ENCODE measurements around the gene HSD17B3.
"Not testable (repeated sequence)": the region's sequence is repeated elsewhere in the genome, so short reads cannot be mapped to it uniquely, and the experiment has no call there.

The HSD17B3 gene

DNA sequence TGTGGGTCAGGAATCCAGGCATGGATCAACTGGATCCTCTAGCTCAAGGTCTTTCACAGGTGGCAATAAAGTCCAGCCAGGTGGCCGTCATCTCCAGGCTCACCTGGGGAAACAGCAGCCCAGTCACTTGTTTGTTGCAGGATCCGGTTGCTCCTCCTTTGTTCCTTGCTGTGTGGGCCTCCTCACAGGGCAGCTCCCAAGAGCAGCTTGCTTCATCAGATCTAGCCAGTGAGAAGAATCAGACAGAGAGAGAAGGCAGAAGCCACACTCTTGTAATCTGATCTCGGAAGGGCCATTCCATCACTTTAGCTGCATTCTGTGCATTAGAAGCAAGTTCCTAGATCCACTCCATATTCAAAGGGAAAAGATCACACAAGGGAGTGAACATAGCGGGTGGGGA is 3.2 kb upstream of the HSD17B3 start:
- FAIRE-seq = no peak

DNA sequence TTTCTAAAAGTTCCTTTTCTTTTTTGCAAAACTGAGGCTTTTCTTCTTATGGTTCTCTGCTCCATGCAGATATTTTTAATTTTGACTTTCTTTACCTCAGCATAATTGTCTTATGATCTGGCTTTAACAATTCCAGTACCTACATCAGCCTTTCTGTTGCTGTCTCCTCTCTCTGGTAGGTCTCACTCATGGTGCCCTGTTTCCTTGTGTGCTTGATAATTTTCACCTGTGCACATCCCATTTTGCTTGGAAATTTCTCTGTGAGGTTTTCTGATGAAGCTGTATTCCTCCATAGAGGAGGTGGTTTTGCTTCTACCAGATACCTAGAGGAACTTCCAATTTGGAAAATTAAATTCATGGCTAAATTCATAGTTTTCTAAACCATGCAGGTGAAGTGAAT is 2.3 kb upstream of the HSD17B3 start:
- FAIRE-seq = no peak

DNA sequence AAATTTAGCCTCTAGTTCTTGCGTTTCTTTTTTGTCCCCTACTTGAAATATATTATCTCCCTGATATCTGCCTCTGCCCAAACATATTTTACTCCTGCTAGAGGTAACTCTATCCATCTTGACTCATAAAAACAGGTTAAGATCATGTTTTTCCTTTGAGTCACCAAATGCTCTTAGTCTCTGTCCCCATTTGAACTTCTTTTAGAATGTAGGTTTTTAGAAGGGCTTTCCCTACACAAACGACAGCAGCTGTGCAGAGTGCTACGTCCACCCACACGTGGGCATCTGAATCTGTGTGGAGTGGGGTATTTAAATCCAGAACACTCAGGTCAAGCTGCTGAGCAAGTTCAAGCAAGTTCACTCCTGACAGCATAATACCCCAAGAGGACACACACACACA is 2.2 kb downstream of the HSD17B3 start:
- no peak for FAIRE-seq

DNA sequence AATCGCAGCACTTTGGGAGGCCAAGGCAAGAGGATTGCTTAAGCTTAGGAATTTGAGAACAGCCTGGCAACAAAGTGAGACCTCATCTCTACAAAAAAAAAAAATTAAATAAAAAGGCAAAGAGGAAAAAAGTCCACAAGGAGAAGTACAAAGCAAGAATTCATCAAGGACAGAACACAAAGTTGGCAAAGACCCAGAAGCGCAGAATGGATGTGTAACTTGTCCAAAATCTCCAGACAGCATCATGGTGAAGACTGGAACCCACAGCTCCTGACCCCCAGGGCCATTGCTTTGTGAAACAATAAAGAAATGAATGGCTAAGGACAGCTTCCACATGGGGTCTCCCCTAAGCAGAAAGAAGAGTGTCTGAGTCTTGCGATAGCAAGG is 7.8 kb downstream of the HSD17B3 start:
- FAIRE-seq = no peak

DNA sequence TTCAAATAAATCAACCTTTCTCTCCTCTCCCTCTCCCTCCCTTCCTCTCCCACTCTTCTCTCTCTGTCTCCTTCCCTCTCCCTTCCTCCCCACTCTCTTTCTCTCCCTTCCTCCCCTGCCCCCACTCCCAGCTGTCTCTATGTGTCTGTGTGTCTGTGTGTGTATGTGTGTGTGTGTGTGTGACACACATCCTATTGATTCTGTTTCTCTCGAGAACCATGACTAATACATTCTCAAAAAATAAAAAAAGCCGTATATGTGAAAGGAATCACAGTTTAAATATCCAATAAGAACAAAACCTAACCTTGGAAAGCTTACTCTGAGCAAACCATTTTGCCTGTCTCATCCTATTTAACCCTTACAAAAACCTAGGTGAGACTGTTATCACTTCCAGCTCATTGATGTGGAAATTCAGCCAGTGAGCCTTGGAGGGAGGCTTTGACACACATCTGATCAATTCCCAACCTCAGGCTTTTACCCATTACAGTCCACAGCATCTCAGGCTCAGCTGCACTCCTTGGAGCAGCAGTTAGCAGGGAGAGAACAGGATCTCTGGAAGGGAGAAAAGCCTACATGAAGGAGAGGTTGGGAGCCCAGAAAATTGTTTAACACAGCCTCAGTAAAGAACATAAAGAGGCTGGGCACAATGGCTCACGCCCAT is 8.3 kb downstream of the HSD17B3 start:
- FAIRE-seq = no peak

DNA sequence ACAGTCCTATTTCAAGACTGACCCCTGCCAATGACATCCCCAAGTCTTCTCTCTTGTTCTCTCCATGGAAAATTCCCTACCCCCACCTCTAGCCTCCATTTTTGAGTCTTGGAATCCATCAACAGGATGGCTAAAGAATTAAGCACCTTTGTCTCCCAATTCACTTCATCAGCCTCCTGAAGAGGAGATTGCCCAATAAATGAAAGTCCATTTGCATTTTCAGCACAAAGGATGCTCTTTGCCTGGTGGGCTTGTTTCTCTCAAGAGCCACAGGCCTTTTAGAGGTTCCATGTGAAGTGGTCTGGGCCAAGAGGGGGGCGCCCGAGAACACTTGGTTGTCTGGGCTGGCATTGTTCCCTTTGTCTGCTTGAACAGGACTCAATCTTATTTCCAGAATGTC is 12.6 kb downstream of the HSD17B3 start:
- no peak for FAIRE-seq

DNA sequence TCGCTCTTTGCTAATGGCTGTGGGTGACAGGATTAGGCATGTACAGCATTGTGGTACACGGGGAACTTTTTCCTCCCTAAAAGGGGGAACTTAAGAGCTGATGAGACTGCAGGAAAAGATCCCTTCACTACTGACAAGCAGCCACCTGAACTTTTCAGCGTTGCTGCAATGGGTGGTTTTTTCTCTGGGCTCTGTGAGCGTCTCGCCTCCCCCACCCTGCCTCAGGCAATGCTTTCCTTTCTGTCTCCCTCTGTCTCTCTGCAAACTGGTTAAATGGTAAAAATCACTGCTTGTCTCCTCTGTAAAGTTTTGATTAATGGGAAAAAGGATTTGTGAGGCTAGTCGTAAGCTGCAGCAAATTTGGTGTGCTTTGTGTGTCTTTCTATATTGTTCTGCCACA is 20.3 kb downstream of the HSD17B3 start:
- no peak for FAIRE-seq

DNA sequence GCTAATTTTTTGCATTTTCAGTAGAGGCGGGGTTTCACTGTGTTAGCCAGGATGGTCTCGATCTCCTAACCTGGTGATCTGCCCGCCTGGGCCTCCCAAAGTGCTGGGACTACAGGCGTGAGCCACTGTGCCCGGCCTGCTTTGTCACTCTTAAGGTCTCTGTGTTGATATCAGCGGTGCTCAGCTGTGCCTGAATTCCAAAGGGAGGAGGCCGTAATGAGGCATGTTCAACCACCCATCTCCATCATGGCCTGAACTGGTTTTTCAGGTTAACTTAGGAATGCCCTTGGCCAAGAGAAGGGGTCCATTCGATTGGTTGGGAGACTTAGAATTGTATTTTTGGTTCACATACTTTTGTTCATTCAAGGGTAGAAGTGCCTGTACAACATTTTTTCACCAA is 22.0 kb downstream of the HSD17B3 start:
- no peak for FAIRE-seq

DNA sequence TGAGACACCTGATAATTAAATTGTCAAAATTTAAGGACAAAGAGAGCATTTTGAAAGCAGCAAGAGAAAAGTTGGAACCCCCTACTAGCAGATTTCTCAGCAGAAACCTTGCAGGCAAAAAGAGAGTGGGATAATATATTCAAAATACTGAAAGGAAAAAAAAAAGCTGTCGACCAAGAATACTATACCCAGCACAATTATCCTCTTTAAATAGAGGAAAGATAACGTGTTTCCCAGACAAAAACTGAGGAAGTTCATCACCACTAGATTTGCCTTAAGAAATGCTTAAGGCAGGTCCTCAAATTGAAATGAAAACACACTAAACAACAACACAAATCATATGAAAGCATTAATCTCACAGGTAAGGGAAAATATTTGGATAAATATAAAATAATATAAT is 27.0 kb downstream of the HSD17B3 start:
- no peak for FAIRE-seq

DNA sequence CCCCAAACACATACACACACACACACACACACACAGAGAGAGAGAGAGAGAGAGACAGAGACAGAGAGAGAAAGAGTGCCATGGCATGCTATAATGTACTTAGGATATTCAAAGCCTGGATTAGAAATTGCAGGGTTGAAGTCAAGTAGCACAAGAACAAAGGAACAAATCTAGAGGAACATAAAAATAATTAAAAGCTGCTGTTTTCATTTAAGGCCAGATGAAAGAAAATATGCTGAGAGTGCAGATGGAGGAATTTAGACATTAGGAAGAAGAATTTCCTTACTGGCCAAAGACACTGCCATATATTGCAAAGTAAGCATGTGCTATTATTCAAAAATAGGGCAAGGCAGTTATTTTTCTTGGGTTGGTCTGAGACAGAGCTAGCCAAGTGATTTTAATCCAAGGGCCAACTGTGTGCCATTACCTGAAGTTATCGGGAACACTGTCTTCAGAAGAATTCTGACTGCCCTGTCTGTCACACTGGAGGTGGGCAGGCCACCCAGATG is 31.7 kb downstream of the HSD17B3 start:
- no peak for FAIRE-seq

DNA sequence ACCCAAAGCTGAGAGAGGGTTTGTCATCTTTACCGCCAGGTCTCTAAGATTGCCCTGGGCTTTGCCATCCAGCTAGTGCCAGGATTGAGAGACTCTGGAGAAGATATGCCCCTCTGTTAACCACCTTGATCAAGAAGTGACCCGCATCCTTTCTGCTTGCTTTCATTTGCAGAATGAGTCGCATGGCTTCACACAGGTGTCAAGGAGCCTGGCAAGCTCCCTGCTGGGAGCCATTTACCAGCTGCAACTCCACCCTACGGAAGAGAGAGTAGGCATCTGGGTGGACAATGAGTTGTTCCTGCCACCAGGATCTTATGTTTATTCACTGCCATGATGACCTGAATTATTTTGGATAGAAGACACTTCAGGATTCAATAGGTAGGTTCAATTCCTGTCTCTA is 43.0 kb downstream of the HSD17B3 start:
- FAIRE-seq = no peak

DNA sequence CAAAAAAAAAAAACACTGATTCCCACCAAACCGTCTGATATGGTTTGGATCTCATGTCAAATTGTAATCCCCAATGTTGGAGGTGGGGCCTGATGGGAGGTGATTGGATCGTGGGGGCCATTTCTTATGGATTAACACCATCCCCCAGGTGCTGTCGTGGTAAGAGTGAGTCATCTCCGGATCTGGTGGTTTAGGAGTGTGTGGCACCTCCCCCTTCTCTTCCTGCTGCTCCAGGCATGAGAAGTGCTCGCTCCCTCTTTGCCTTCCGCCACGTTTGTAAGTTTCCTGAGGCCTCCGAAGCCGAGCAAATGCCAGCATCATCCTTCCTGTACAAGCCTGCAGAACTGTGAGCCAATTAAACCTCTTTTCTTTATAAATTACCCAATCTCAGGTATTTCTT is 45.2 kb downstream of the HSD17B3 start:
- no peak for FAIRE-seq

DNA sequence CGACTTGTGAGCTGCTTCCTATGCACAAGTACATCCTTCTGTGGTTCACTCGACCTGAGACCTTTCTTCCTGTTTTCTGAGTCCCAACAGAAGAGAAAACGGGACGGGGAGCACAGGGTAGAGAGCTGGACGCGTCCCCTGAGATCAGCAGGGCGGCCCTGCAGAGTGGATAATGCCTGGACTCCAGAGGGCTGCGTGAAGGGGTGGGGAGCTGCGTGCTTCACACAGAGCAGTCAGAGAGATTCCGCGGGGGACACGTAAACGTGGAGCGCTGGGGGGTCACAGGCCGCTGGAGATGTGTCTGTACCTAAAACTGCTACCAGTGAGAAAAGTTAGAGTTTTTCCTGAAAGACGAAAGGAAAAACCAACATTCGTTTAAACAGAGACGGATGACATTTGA is 46.3 kb downstream of the HSD17B3 start:
- FAIRE-seq = no peak

DNA sequence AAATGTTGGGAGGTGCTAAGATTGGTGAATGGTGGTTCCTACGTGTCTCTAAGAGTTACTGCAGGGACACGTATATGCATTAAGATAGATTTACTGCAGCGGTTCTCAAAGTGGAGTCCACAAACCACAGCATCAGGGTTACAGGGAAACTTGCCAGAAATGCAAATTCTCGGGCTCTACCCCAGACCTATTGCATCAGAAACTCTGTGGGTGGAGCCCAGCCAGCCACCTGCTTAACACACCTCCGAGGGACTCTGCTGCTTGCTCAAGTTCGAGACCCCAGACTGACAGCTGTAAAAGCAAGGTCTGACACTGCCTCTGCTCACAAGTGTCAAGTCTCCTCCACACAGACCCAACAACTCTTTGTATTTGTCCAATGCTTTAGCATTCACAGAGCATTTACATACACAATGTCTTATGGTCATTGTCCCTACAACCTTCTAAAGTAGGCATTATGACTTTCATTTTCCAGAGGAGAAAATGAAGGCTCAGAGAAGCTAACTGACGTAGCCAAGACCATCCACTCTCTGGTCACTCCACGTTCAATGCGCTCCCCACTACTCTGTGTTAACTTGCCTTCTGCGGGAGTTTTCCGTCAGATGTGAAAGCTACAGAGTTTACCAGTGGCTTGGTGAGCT is 48.8 kb downstream of the HSD17B3 start:
- no peak for FAIRE-seq

DNA sequence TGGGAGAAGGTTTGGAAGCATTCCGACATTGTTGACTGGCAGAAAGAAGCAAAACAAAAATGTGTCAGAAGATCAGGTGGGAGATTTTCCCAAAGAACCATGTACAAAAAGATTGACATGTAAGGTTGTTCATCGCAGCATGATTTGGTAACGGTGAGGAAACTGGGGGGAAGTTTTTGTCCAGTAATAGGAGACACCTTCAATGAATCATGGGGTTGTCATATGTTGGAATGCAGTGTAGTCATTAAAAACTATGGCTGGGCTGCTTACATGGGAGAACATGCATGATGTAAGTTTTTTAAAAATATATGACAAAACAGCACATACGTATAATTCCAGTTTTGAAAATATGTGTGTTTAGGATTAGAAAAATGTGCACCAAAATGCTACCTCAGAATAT is 50.5 kb downstream of the HSD17B3 start:
- no peak for FAIRE-seq

DNA sequence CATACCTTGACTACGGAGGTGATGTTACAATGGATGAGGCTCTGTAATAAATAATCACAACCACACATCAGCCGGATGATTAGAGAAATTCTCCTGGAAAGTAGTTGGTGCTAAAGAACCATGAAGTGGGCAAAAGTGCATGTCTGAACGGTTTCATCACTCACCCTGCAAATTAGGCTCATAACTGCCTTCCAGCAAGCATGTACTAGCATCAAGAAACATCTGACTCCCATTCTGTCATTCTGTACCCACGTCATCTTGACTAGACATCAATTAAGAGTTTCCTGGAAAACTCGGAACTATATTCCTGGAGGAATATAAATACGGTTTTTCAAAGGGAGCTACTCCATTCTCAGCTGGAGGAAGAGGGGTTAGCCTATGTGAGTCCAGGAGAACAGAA is 52.2 kb downstream of the HSD17B3 start:
- no peak for FAIRE-seq

DNA sequence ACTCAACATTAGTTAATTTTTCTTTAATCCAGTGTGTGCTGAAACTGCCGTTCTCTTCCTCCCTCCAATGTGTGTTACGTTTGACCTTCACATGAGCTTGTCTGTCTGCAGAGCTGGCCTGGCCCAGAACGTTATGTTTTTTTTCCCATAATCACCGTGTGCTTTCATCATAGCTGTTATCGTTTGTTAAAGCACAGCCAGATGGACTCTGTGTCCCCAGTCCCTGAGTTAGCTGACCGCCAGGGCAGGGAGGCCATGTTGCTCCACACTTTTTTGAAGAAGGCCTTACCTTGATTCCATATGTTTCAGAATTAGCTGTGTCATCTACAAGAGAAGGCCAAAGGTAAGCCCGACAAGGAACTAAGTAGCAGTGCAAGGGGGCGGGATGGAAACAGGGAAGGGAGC is 55.7 kb downstream of the HSD17B3 start:
- FAIRE-seq = no peak

DNA sequence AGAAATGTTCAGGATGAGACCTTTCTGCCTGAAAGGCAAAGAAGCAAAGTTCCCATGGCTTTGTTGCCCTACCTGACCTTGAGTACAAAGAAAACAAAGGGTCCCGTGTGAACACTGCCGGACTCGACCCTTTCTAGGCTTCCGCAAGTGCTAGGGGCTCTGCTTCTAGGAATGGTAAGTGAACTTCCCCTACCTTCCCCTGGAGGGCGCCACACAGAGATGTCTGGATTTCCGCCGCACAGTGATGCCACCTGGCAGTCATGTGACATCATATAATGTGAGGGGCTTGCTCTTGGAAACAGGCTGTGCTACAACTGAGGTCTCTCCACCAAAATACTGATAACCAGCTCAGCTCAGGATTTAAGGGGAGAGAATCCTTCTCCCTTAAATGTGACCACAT is 56.6 kb downstream of the HSD17B3 start:
- FAIRE-seq = no peak

DNA sequence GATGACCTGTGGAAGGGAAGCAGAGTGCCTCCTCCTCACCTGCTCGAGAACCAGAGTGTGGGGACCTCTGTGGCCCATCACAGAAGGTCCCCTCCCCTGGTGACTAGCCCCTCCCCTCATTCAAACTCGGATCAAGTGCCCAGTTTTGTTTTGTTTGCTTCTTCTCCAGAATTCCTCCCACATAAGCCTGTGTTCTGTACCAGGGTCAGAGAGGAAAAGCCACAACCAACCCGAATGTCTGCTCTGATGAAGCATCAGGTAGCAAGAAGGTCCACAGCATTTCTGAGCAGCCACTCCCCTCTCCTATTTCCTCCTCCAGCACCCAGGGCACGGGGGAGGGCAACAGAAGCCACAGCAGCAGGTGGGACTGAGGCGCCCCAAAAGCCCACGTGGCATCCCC is 58.2 kb downstream of the HSD17B3 start:
- FAIRE-seq = no peak

DNA sequence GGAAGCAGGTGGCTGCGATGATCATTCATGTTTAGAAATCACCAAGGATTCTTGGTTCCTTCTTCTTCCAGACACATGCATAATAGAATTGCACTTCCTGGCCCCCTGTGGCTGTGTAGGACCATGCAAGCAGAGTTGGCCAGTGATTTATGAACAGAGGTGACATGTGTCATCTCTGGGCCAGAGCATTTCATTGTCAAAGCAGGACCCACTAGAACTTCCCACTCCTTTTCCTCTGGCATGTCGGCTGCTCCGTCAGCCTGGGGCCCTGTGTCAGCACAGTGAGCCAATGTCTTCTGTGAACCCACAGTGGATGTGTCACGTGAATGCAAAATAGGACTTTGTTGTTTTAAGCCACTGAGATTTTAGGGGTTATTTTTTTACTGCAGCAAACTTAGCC is 59.2 kb downstream of the HSD17B3 start:
- no peak for FAIRE-seq

DNA sequence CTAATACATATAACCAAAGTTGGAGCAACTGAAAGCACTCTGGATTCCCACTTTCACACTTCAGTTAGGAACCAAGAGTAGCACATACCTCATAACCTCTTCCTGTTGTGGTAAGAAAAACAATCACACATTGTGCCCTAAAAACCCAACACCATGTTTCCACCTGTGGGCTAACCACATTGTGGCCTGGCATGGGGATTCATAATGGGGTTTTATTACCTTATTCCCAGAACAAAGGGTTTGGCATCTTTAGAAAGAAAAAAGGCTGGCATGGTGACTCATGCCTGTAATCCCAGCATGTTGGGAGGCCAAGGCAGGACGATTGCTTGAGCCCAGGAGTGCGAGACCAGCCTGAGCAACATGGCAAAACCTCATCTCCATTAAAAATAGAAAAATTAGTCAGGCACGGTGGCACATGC is 60.6 kb downstream of the HSD17B3 start:
- FAIRE-seq = no peak

DNA sequence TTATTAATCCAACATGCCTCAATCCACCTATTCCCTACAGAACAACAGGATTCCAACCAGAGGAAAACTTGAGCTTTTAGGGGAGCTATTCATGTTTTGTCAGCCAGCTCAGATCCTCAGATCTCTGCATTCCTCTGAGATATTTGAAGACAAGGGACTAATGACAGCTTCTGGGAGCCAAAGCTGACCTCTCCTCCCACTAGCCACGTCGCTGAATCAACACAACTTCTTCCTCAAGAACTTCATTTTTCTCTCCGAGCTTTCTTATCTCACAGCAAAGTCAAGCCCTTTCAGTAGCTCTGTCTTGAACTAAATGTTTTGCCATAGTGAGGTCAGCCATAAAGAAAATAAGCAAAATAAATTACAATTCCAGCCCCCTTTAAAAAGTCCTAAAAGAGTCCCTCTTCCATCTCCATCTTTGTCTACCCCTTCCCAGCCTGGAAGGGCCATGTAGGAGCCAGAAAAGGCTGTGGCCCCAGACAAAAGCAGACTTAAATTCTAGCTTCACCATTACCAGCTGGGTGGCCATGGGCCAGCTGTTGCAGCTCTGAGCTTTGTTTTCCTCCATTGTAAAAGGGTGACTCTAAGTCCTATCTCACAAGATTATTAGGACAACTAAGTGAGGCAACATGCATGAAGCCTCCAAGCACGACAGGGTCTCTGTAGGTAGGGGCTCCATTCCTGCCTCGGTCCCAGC is 65.0 kb downstream of the HSD17B3 start:
- FAIRE-seq = no peak

DNA sequence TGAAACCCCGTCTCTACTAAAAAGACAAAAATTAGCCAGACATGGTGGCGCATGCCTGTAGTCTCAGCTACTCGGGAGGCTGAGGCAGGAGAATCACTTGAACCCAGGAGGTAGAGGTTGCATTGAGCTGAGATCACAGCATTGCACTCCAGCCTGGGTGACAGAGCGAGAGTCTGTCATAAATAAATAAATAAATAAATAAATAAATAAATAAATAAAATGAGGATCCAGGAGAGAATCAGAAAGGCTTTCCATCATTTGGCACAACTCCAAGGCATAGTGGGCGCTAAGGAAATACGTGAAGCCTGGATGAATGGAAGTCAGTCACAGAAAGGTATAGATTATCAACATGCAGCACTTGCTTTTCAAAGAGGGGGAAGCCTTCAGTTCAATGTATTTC is 65.6 kb downstream of the HSD17B3 start:
- FAIRE-seq = not testable (repeated sequence)

DNA sequence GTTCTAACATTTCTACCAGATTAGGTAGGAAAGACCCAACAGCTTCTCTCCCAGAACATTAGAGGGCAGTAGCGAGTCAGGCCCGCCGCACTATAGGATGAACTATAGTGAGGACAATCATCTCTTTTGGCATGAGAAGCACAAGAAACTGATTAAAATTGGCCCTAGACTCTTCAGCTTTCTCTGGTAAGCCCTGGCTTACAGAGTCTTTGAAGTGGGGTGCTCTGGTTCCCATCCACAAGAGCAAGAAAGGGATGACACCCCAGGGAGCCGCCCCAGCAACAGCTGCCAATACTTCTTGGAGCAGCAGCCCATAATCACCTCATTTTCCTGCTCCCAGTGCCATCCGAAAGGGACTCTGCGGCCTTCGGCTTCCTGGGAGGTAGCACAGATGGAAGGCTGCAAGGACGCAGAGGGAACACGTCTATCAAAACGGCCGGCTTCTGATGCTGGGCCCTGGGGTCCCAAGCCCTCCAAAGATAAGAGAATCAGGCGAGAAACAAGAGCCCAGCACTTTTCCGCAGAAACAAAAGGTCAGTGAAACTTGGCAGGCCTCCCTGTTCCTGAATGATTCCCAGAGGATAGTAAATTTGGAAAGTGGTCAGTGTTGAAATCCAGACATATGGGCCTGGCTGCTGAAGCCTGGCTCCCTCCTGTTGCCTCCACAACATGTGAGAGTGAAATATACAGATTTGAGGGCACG is 69.3 kb downstream of the HSD17B3 start:
- peak; percentile 50 for FAIRE-seq

All from TTC549 (cell line).